Activated CD8-positive, alpha-beta T cell treated with anti-CD3 and anti-CD28 coated beads for 36 hours (primary cell): ENCODE results near the gene GPX2. TPM values are rescaled to one million over a fixed set of nuclear protein-coding genes. Genes with fewer than 3 reads are reported as not detected.
A peak's percentile ranks its signal among the peaks of the same experiment; 100 is the strongest.

Experiments used
- ATAC-seq: fragments of 200-7000 bp; cut with Tn5 transposase; one replicate; pipeline ENCODE4 v1.10.0; 2021; ENCODE audit warnings: mild to moderate bottlenecking, moderate library complexity
- CTCF ChIA-PET: fragments of 350-600 bp; sonication (Branson Sonifier 250); formaldehyde crosslinking; loops from one replicate; lab custom pipeline; 2021; ENCODE audit warnings: antibody characterized with exemption; lab: Charles Lee
- POLR2A ChIA-PET: fragments of 350-600 bp; sonication (Branson Sonifier 250); formaldehyde crosslinking; loops from one replicate; lab custom pipeline; 2021; ENCODE audit warnings: antibody characterized with exemption; lab: Charles Lee
- DNase-seq: peaks from one replicate; pipeline ENCODE4 v3.0.0-alpha.2; 2020
- H3K27ac Mint-ChIP-seq: one replicate; pipeline ENCODE4 v1.8.0; 2021; ENCODE audit warnings: mild to moderate bottlenecking, mixed read lengths
- H3K27me3 Mint-ChIP-seq: one replicate; pipeline ENCODE4 v1.8.0; 2021; ENCODE audit warnings: mixed read lengths
- H3K36me3 Mint-ChIP-seq: one replicate; pipeline ENCODE4 v1.8.0; 2021; ENCODE audit warnings: low read depth, mixed read lengths
- H3K4me1 Mint-ChIP-seq: one replicate; pipeline ENCODE4 v1.8.0; 2021; ENCODE audit warnings: low read depth, mixed read lengths
- H3K4me3 Mint-ChIP-seq: one replicate; pipeline ENCODE4 v1.8.0; 2021; ENCODE audit warnings: mild to moderate bottlenecking, moderate library complexity, mixed read lengths
- H3K9me3 Mint-ChIP-seq: one replicate; pipeline ENCODE4 v1.8.0; 2021; ENCODE audit warnings: mixed read lengths
- CTCF ChIP-seq: fragments of 200-600 bp; IDR thresholded peaks from one replicate; pipeline ENCODE4 v1.8.0; 2022; ENCODE audit warnings: antibody characterized with exemption, mild to moderate bottlenecking
- intact Hi-C: fragments of 100-400 bp; cut with micrococcal nuclease; formaldehyde crosslinking; loops from one replicate; pipeline ENCODE4 v1.10.0; 2022
- total RNA-seq, 2 experiments: library from RNA; stranded (reverse); gene quantifications; one replicate each; pipeline ENCODE4 v1.2.3, GENCODE V29; 2021

Gene GPX2
- total RNA-seq, 2 experiments from 2014 or later = not detected

- intact Hi-C loops = no loop called here
- ATAC-seq = no peak
- Mint-ChIP-seq H3K4me3 (no peak overlapping the region), H3K27me3 (no peaks in the 10 kb centered on the region), H3K9me3 (no peaks in the 10 kb centered on the region), H3K27ac (no peak overlapping the region), H3K36me3 (peaks cover 26% of the 10 kb centered on the region), H3K4me1 (peaks cover 32% of the 10 kb centered on the region)
- CTCF ChIA-PET = interaction anchor here (1.2 kb wide), 1 partner anchor 8 kb away, joined by 3 read pairs; no protein-coding TSS in a partner anchor
- DNase-seq = no peak
- no peak for TF ChIP-seq CTCF
- POLR2A ChIA-PET = interaction anchor here (1.4 kb wide), 1 partner anchor 8 kb away, joined by 4 read pairs; no protein-coding TSS in a partner anchor
Measured at GRCh38 chr14:64944861-64945260, 2.3 kb upstream of the GPX2 start.

- no peaks in the 10 kb centered on the region for H3K9me3 Mint-ChIP-seq
- no peak overlapping the region for H3K4me3 Mint-ChIP-seq
- peak overlapping the region; percentile 12 for H3K27ac Mint-ChIP-seq
- no peak for ATAC-seq
- ChIA-PET POLR2A (interaction anchor here (1.4 kb wide), 1 partner anchor 8 kb away, joined by 4 read pairs; no protein-coding TSS in a partner anchor), CTCF (interaction anchor here (1.2 kb wide), 2 partner anchors 9 to 52 kb away, joined by 3 to 6 read pairs; no protein-coding TSS in a partner anchor)
- H3K4me1 Mint-ChIP-seq = peaks cover 38% of the 10 kb centered on the region
- H3K36me3 Mint-ChIP-seq = peaks cover 26% of the 10 kb centered on the region
- TF ChIP-seq CTCF = no peak
- intact Hi-C loops = no loop called here
- no peak for DNase-seq
- H3K27me3 Mint-ChIP-seq = no peaks in the 10 kb centered on the region
Measured at GRCh38 chr14:64944041-64944440, 1.5 kb upstream of the GPX2 start.

GRCh38 chr14:64943556-64943955 is 1.0 kb upstream of the GPX2 start:
- intact Hi-C loops = no loop called here
- no peak for ATAC-seq
- peaks cover 43% of the 10 kb centered on the region for H3K4me1 Mint-ChIP-seq
- no peak for TF ChIP-seq CTCF
- no peak for DNase-seq
- H3K36me3 Mint-ChIP-seq = peaks cover 28% of the 10 kb centered on the region
- no peaks in the 10 kb centered on the region for H3K9me3 Mint-ChIP-seq
- H3K27ac Mint-ChIP-seq = peak overlapping the region; percentile 64
- ChIA-PET CTCF (interaction anchor here (1.2 kb wide), 1 partner anchor 52 kb away, joined by 6 read pairs; no protein-coding TSS in a partner anchor), POLR2A (no interaction called here)
- no peak overlapping the region for H3K4me3 Mint-ChIP-seq
- H3K27me3 Mint-ChIP-seq = no peaks in the 10 kb centered on the region

- CTCF ChIA-PET = interaction anchor here (0.8 kb wide), 1 partner anchor 12 kb away, joined by 4 read pairs; no protein-coding TSS in a partner anchor
- Mint-ChIP-seq H3K4me3 (no peak overlapping the region), H3K9me3 (no peaks in the 10 kb centered on the region), H3K27ac (no peak overlapping the region), H3K36me3 (peaks cover 37% of the 10 kb centered on the region), H3K4me1 (peaks cover 59% of the 10 kb centered on the region), H3K27me3 (no peaks in the 10 kb centered on the region)
- ATAC-seq (no peak), DNase-seq (no peak)
- POLR2A ChIA-PET = no interaction called here
- intact Hi-C loops = no loop called here
- no peak for TF ChIP-seq CTCF
Measured at GRCh38 chr14:64940336-64940910, 2.1 kb downstream of the GPX2 start.

- POLR2A ChIA-PET = no interaction called here
- Mint-ChIP-seq H3K9me3 (no peaks in the 10 kb centered on the region), H3K27ac (no peak overlapping the region), H3K27me3 (no peaks in the 10 kb centered on the region), H3K36me3 (peaks cover 36% of the 10 kb centered on the region), H3K4me1 (peaks cover 65% of the 10 kb centered on the region), H3K4me3 (no peak overlapping the region)
- no peak for TF ChIP-seq CTCF
- DNase-seq (no peak), ATAC-seq (no peak)
- CTCF ChIA-PET = interaction anchor here (0.8 to 1.6 kb wide), 2 partner anchors 13 to 15 kb away, joined by 4 to 6 read pairs; no protein-coding TSS in a partner anchor
- intact Hi-C loops = no loop called here
Measured at GRCh38 chr14:64939817-64940190, 2.7 kb downstream of the GPX2 start.
